HG02973 (cell line): Measurements from ENCODE around the gene DYNC2H1.
"Not testable (repeated sequence)": the region's sequence is repeated elsewhere in the genome, so short reads cannot be mapped to it uniquely, and the experiment has no call there.

Experiments used
- ATAC-seq: cut with Tn5 transposase; IDR thresholded peaks from one replicate; pipeline ENCODE4 v1.9.1; 2021; ENCODE audit warnings: moderate library complexity; ENCODE audit not compliant: unreplicated experiment

Gene DYNC2H1

DNA sequence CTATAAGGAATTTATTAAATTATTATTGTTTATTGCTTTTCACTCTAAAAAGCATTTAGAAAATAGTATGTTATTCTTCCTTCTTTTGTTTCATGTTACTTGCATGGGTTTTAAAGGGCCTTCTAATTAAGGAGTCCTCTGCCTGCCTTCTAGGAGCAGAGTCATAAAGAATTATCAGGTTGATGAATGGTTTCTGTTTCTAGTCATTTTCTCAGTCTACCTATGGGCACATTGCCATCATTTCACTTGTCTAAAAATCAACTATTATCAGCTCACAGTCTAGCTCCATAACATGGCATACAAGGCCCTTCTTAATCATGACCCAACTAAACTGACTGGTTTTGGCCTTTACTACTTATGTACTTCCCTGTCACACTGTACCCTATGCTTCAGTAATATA lies 16.2 kb downstream of the DYNC2H1 start:
- no peak for ATAC-seq

GRCh38 chr11:103141986-103142385 lies 32.8 kb downstream of the DYNC2H1 start:
- ATAC-seq: not testable (repeated sequence)

DNA sequence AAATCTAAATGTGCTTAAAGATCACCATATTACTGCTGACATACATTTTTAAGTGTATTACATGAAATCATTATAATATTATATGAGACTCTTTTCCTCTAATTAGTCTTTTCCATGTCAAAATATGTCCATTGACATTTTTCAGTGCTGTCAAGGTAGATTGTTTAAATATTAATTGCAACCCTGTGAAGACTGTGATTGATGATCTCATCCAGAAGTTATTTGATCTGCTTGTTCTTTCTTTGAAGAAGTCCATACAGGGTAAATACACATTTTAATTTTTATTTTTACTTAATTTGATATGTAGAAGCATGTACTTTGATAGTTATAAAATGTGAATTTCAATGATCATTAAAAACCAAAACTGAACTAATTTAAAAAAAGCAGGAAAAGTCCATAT lies 38.4 kb downstream of the DYNC2H1 start:
- ATAC-seq: no peak

- ATAC-seq: no peak
These were observed 48.3 kb downstream of the DYNC2H1 start for GRCh38 chr11:103157542-103157941.

GRCh38 chr11:103164093-103164796 lies 55.0 kb downstream of the DYNC2H1 start:
- no peak for ATAC-seq

DNA sequence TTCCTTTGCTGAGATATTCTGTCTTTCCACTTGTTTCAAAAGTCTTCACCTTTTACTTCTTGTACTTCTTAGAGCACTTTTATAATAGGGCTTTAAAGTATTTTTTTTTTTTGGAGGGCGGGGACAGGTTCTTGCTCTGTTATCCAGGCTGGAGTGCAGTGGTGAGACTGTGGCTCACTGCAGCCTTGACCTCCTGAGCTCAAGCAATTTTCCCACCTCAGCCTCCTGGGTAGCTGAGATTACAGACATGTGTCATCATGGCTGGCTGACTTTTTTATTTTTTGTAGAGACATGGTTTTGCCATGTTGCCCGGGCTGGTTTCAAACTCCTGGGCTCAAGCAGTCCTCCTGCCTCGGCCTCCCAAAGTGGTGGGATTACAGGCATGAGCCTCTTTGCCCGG lies 57.9 kb downstream of the DYNC2H1 start:
- no peak for ATAC-seq

DNA sequence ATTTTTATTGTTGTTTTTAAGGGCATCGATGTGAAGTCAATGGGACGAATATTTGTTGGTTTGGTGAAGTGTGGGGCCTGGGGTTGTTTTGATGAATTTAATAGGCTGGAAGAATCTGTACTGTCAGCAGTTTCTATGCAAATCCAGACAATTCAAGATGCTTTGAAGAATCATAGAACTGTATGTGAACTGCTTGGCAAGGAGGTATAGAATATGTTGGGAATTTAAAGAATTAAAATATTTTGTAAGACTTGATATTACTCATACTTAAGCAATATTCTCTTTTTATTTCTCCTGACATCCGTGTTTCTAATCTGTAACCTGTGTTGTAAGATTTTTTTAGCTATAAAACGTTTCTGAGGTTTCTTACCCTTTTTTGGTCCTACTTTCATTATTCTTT lies 61.6 kb downstream of the DYNC2H1 start:
- no peak for ATAC-seq

- no peak for ATAC-seq
These were observed 66.4 kb downstream of the DYNC2H1 start for GRCh38 chr11:103175461-103176129.

DNA sequence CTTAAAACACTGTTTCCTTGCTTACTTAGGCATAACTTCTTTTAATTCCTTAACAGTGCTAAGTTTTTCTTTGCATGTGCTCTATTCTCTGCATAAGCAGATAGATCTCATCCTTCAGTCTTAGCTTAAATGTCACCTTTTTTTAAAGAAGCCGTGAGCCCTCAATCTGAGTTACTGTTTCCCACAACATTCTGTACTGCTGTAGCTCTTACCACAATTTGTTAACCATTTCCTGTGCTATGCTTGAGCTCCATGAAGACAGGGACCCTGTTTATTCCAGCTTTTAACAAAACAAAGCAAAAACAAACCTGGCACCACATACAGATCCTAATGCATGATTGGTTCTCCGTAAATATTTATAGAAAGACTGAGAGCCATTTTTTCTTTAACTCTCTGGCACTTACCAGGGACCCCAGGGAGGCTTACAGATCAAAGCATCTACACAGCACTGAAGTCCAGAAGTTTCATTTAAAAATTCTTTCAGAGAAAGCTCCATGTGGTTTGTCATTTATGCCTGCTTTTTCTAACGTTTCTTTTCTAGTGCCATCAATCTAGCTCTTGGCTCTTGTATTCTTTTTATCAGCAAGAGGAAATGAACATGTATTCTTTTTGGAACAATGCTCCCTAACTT lies 74.9 kb downstream of the DYNC2H1 start:
- no peak for ATAC-seq

DNA sequence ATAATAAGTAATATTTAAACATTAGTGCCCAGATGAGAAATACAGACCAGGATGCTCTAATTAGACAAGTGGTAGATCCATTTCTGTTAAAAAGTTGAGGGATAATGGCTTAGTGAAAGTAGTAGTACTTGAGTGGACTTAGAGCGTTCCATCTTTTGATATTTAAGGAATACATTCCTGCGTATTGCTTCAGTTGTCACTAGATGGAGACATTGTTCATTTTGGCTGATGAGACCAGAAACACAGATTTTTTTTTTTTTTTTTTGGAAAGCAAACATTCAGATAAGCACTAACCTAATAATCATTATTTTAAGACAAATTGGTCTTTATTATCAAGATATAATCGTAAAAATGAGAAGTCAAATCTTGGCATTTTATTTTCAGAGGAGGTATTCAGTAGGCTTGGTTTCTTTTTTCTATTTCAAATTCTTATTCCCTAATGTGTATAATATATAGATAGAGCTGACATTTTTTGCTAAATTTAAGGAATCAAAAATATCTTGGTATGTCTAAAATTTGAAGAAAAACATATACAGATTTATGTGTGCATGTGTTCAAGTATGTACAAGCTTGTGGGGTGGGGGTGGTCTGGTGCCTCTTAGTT lies 92.9 kb downstream of the DYNC2H1 start:
- no peak for ATAC-seq

DNA sequence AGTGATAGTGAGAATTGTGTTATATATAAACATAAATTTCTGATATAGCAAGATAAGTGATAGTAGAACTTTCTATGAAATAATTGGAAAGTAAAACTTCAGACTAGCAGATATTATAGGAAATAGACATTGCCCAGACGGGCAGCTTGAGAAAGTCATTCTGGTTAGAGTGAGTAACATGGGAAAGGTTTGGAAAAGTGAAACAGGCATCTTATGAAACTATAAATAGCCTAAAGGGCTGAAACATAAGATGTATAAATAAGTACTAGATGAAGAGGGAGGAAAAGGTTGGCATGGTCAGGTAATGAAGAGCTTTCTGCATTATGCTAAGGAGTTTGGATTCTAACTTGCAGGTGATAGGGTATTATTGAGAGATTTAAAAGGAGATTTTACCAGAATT lies 101.3 kb downstream of the DYNC2H1 start:
- no peak for ATAC-seq

- no peak for ATAC-seq
These were observed 106.6 kb downstream of the DYNC2H1 start for GRCh38 chr11:103215812-103216211.

DNA sequence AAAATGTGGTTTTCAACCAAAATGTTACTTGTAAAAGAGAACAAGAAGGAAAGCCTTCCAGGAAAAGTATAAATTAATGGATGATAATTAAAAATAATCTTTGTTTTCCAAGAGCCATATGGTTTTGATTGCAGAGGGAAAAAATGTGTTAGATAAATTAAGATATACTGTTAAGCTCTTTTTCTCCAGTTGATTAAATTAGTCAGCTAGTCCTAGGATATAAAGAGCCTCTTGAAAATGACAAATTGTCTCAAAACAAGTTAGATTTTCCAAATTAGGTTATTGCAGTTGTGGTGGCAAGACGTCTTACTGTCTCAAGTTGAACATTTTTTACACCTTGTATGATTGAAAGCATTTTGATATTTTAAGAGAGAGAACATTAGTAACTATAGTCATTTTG lies 110.9 kb downstream of the DYNC2H1 start:
- no peak for ATAC-seq

- no peak for ATAC-seq
These were observed 113.6 kb downstream of the DYNC2H1 start for GRCh38 chr11:103222806-103223205.

GRCh38 chr11:103228807-103229206 lies 119.6 kb downstream of the DYNC2H1 start:
- no peak for ATAC-seq

DNA sequence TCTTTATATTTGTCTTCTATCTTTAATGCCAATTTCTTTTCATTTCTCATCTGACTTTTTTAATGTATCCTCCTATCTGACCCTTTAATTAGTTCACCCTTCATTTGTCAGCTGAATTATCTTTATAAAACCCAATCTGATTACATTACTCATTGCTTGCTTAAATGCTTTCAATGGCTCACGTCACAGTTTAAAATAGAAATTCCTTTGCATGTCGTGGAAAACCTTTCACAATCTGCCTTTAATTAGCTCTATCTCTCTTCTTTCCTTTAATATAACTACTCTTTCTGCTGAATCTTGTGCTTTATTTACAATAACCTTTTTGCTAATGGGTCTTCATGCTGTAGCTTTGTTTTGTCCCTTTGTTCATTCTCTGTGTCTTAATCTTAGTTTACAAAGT lies 125.7 kb downstream of the DYNC2H1 start:
- ATAC-seq: no peak

- no peak for ATAC-seq
These were observed 132.3 kb downstream of the DYNC2H1 start for GRCh38 chr11:103241574-103241973.

GRCh38 chr11:103254123-103254522 lies 144.9 kb downstream of the DYNC2H1 start:
- ATAC-seq: no peak

- ATAC-seq: no peak
These were observed 148.1 kb downstream of the DYNC2H1 start for GRCh38 chr11:103257360-103257759.

GRCh38 chr11:103266167-103266831 lies 157.1 kb downstream of the DYNC2H1 start:
- no peak for ATAC-seq

DNA sequence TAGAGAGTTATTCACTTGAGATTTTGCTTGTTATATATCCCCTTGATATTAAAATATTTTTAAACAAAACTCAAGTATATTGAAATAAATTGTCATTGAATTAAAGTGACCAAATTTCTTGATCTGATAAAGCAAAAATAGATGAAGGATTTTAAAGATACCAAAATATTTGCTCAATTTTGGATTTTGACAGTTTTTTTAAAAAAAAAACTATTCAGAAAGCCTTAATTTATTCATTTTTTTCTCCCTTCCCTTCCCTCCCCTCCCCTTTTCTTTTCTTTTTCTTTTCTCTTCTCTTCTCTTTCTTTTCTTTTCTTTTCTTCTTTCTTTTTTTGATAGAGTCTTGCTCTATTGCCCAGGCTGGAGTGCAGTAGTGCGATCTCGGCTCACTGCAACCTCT lies 163.7 kb downstream of the DYNC2H1 start:
- no peak for ATAC-seq
